ENCODE results near the gene BRD1. TPM values are rescaled to one million over a fixed set of nuclear protein-coding genes. Genes with fewer than 3 reads are reported as not detected.

Gene BRD1
- total RNA-seq, 1 experiment from 2014 or later: 19.1 TPM

GRCh38 chr22:49754696-49755630 is 72.7 kb downstream of the BRD1 start:
- H3K4me2 ChIP-seq (ENCODE audit: low read length): no peak overlapping the region
- H3F3A ChIP-seq (ENCODE audit: low read length, unreplicated experiment): no peaks in the 10 kb centered on the region
- CTCF ChIA-PET: no interaction called here
- H3K9ac ChIP-seq (ENCODE audit: low read length): no peak overlapping the region
- POLR2A ChIA-PET (ENCODE audit: unreplicated experiment): no interaction called here
- TF ChIP-seq, protein P1, sequence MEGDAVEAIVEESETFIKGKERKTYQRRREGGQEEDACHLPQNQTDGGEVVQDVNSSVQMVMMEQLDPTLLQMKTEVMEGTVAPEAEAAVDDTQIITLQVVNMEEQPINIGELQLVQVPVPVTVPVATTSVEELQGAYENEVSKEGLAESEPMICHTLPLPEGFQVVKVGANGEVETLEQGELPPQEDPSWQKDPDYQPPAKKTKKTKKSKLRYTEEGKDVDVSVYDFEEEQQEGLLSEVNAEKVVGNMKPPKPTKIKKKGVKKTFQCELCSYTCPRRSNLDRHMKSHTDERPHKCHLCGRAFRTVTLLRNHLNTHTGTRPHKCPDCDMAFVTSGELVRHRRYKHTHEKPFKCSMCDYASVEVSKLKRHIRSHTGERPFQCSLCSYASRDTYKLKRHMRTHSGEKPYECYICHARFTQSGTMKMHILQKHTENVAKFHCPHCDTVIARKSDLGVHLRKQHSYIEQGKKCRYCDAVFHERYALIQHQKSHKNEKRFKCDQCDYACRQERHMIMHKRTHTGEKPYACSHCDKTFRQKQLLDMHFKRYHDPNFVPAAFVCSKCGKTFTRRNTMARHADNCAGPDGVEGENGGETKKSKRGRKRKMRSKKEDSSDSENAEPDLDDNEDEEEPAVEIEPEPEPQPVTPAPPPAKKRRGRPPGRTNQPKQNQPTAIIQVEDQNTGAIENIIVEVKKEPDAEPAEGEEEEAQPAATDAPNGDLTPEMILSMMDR (conservative IDR thresholded peaks at IDR 0.05; ENCODE audit: low read depth, low read length): no peak
- TF ChIP-seq EZH2 (IDR thresholded peaks at IDR 0.05; ENCODE audit: low read length, unreplicated experiment) (no peak), EZH2phosphoT487 (IDR thresholded peaks at IDR 0.05; ENCODE audit: borderline replicate concordance, low read length) (no peak)
- no peaks in the 10 kb centered on the region for H3K9me3 ChIP-seq (ENCODE audit: low read length)
- ATAC-seq (no peak), DNase-seq (no peak)
- H3K4me1 ChIP-seq (ENCODE audit: insufficient read depth, low read length): no peaks in the 10 kb centered on the region
- intact Hi-C loops (cut with micrococcal nuclease): no loop called here
- no TSS peak for BruUV-seq (replicated peaks)
- no peaks in the 10 kb centered on the region for H3K79me2 ChIP-seq (ENCODE audit: low read length)
- H3K27ac ChIP-seq (ENCODE audit: low read length): no peak overlapping the region
- no peak overlapping the region for H3K4me3 ChIP-seq (ENCODE audit: low read length)
- H3K27me3 ChIP-seq (ENCODE audit: low read length): no peaks in the 10 kb centered on the region
- H4K20me1 ChIP-seq (ENCODE audit: low read length): no peaks in the 10 kb centered on the region
- no peaks in the 10 kb centered on the region for H3K9me2 ChIP-seq (replicated peaks; ENCODE audit: low read length)
- no peaks in the 10 kb centered on the region for H3K36me3 ChIP-seq (ENCODE audit: low read depth, low read length)
- H2AFZ ChIP-seq (ENCODE audit: low read length): no peak overlapping the region

DNA sequence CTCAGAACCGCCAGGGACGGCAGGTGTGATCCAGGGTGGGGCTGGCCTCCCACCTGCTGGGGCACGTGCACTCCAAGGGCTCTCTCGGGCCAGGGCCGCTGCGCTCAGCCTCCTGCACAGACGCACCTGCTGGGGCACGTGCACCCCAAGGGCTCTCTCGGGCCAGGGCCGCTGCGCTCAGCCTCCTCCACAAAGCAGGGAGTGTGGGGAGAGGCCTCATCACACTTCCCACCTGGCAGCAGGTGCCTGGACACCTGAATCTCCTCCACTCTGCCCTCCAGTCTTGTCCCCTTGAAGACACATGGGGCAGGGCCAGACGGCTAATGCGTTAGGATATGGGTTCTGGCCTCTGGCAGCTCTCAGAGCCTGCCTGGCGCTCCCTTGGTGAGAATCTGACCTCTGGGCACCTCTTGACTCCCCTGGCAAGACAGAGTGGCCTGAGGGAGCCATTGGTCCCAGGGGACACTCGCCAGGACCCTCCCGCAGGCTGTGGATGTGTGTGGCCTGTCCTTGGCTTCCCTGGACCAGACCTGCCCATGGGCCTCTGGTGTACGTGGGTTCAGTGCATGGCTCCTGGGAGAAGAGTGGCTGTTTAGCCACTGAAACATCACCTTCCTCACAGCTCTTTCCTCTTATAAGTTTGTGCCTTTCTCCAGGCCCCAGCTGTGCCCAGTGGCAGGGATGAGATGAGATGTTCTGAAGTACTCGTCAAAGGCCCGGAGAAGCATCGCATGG is 73.5 kb downstream of the BRD1 start:
- ATAC-seq (no peak), DNase-seq (no peak)
- Histone ChIP-seq H3K4me1 (ENCODE audit: insufficient read depth, low read length) (no peaks in the 10 kb centered on the region), H3K27me3 (ENCODE audit: low read length) (no peaks in the 10 kb centered on the region), H3K4me2 (ENCODE audit: low read length) (no peak overlapping the region), H3K9me2 (replicated peaks; ENCODE audit: low read length) (no peaks in the 10 kb centered on the region), H2AFZ (ENCODE audit: low read length) (no peak overlapping the region), H3K27ac (ENCODE audit: low read length) (no peak overlapping the region), H3K9me3 (ENCODE audit: low read length) (no peaks in the 10 kb centered on the region), H3K9ac (ENCODE audit: low read length) (no peak overlapping the region), H4K20me1 (ENCODE audit: low read length) (no peaks in the 10 kb centered on the region), H3K4me3 (ENCODE audit: low read length) (no peak overlapping the region), H3K79me2 (ENCODE audit: low read length) (no peaks in the 10 kb centered on the region), H3F3A (ENCODE audit: low read length, unreplicated experiment) (no peaks in the 10 kb centered on the region), H3K36me3 (ENCODE audit: low read depth, low read length) (no peaks in the 10 kb centered on the region)
- POLR2A ChIA-PET (ENCODE audit: unreplicated experiment): no interaction called here
- CTCF ChIA-PET: no interaction called here
- intact Hi-C loops (cut with micrococcal nuclease): no loop called here
- TF ChIP-seq, protein P1 (conservative IDR thresholded peaks at IDR 0.05; ENCODE audit: low read depth, low read length): no peak
- no peak for TF ChIP-seq EZH2 (IDR thresholded peaks at IDR 0.05; ENCODE audit: low read length, unreplicated experiment)
- BruUV-seq (replicated peaks): no TSS peak
